Transverse colon (tissue), 4 donors: ENCODE data around the gene RBM19.

Experiments
- CTCF ChIP-seq, 5 experiments: fragments of 200-600 bp in 3 of 5; fragments of 450-650 bp in 2 of 5; sonication (generic) in 3 of 5; IDR thresholded peaks; 1 replicate in 2 of 5; 2 replicates in 3 of 5; pipeline ENCODE4 v1.5.1; 2016 to 2017; ENCODE audit warnings: antibody characterized with exemption in 5 of 5, inconsistent platforms in 3 of 5, mild to moderate bottlenecking in 2 of 5, moderate library complexity in 1 of 5
- POLR2A ChIP-seq: fragments of 450-650 bp; IDR thresholded peaks from one replicate; pipeline ENCODE4 v1.6.1; 2016; ENCODE audit warnings: antibody characterized with exemption, mild to moderate bottlenecking, moderate library complexity
- POLR2AphosphoS5 ChIP-seq, 3 donors: sonication (generic); formaldehyde crosslinking; IDR thresholded peaks; one replicate each; pipeline ENCODE4 v1.6.1; 2016; ENCODE audit warnings: antibody characterized with exemption in 3 of 3

- no peak for TF ChIP-seq POLR2AphosphoS5 (IDR thresholded peaks at IDR 0.05)
- TF ChIP-seq CTCF (IDR thresholded peaks at IDR 0.05): no peak
- TF ChIP-seq POLR2A: no peak
Observed at GRCh38 chr12:113939867-113940266, 26.3 kb downstream of the RBM19 start.
